H1 (cell line): Measurements from ENCODE around the gene R3HDM1. TPM values are rescaled to one million over a fixed set of nuclear protein-coding genes. Genes with fewer than 3 reads are reported as not detected.

Experiments used
- CTCF ChIA-PET: fragments of 300-600 bp; sonication (Branson Sonifier 250); formaldehyde crosslinking; loops from one replicate; lab custom pipeline; 2021; ENCODE audit not compliant: partially characterized antibody; lab: Charles Lee
- POLR2A ChIA-PET: fragments of 300-600 bp; sonication (Branson Sonifier 250); formaldehyde crosslinking; loops from one replicate; lab custom pipeline; 2021; ENCODE audit warnings: inconsistent platforms; ENCODE audit not compliant: partially characterized antibody; lab: Charles Lee
- DNase-seq, 2 experiments: peaks; one replicate each; pipeline versions ENCODE4 v3.0.0 to v3.0.0-alpha.2; 2010 to 2022; ENCODE audit warnings: low spot score in 2 of 2, low read depth in 1 of 2, mixed read lengths in 1 of 2
- FAIRE-seq: peaks from 2 replicates; lab custom pipeline; 2011; peaks lifted over from hg19 to GRCh38; lab: Jason Lieb, UNC
- H2AFZ ChIP-seq: 2 replicates; pipeline ENCODE4 v1.8.1; 2012; ENCODE audit warnings: low read length, inconsistent platforms
- H2AK5ac ChIP-seq: 2 replicates; pipeline ENCODE4 v1.6.1; 2013; ENCODE audit warnings: low read depth, low read length
- H2BK120ac ChIP-seq: replicated peaks from 2 replicates; pipeline ENCODE3; 2013; ENCODE audit warnings: low read depth, low read length, inconsistent platforms
- H2BK12ac ChIP-seq: 2 replicates; pipeline ENCODE4 v1.6.1; 2013; ENCODE audit warnings: low read depth, low read length
- H2BK15ac ChIP-seq: 2 replicates; pipeline ENCODE4 v1.6.1; 2013; ENCODE audit warnings: low read length
- H2BK20ac ChIP-seq: 2 replicates; pipeline ENCODE4 v1.6.1; 2013; ENCODE audit warnings: low read length
- H2BK5ac ChIP-seq: 2 replicates; pipeline ENCODE4 v1.6.1; 2013; ENCODE audit warnings: low read depth, low read length
- H3K14ac ChIP-seq: 2 replicates; pipeline ENCODE4 v1.6.1; 2013; ENCODE audit warnings: inconsistent platforms; ENCODE audit not compliant: insufficient read length
- H3K18ac ChIP-seq: 2 replicates; pipeline ENCODE4 v1.6.1; 2013; ENCODE audit warnings: low read length; ENCODE audit errors: extremely low read depth
- H3K23ac ChIP-seq: 2 replicates; pipeline ENCODE4 v1.6.1; 2013; ENCODE audit warnings: inconsistent platforms; ENCODE audit not compliant: insufficient read length
- H3K23me2 ChIP-seq: 2 replicates; pipeline ENCODE4 v1.6.1; 2013; ENCODE audit warnings: low read depth, low read length
- H3K27ac ChIP-seq: 2 replicates; pipeline ENCODE4 v1.6.1; 2011; ENCODE audit warnings: low read depth, low read length, inconsistent platforms
- H3K27me3 ChIP-seq, 4 experiments: replicated peaks in 1 of 4; 1 replicate in 1 of 4; 2 replicates in 3 of 4; pipeline versions ENCODE4 v1.6.1 to v1.8.1; 2011 to 2013; ENCODE audit warnings: low read length in 3 of 4, mild to moderate bottlenecking in 3 of 4, inconsistent platforms in 2 of 4, mixed read lengths in 2 of 4, moderate library complexity in 1 of 4; ENCODE audit not compliant: control insufficient read depth in 3 of 4, insufficient read depth in 3 of 4; ENCODE audit errors: extremely low read depth in 1 of 4
- H3K36me3 ChIP-seq, 4 experiments: 2 replicates each; pipeline versions ENCODE4 v1.6.1 to v1.8.1; 2011 to 2013; ENCODE audit warnings: mild to moderate bottlenecking in 4 of 4, low read length in 3 of 4, moderate library complexity in 2 of 4, control low read depth in 1 of 4, inconsistent platforms in 1 of 4; ENCODE audit not compliant: insufficient read depth in 4 of 4, control insufficient read depth in 2 of 4
- H3K4ac ChIP-seq: replicated peaks from 2 replicates; pipeline ENCODE3; 2013; ENCODE audit warnings: low read length, low read depth, mixed read lengths, inconsistent platforms; ENCODE audit not compliant: insufficient read length
- H3K4me1 ChIP-seq, 4 experiments: replicated peaks in 1 of 4; 1 replicate in 1 of 4; 2 replicates in 3 of 4; pipeline versions ENCODE4 v1.6.1 to v1.8.1; 2011 to 2013; ENCODE audit warnings: low read length in 3 of 4, inconsistent platforms in 2 of 4, mixed read lengths in 1 of 4; ENCODE audit not compliant: insufficient read depth in 4 of 4, control insufficient read depth in 3 of 4
- H3K4me2 ChIP-seq, 2 experiments: 2 replicates each; pipeline versions ENCODE4 v1.6.1 to v1.8.1; 2011 to 2013; ENCODE audit warnings: low read depth in 2 of 2, low read length in 2 of 2, control low read depth in 1 of 2, inconsistent platforms in 1 of 2, mild to moderate bottlenecking in 1 of 2; ENCODE audit not compliant: insufficient read depth in 1 of 2
- H3K4me3 ChIP-seq, 4 experiments: fragments of 200-600, 300-600 bp in 1 of 4; sonication (generic), shearing (Covaris generic), sonication (Bioruptor Twin) in 1 of 4; 2 replicates each; pipeline versions ENCODE4 v1.5.1 to v1.8.1; 2011 to 2016; ENCODE audit warnings: low read length in 4 of 4, low read depth in 3 of 4, control low read depth in 2 of 4, inconsistent platforms in 2 of 4, mild to moderate bottlenecking in 2 of 4, mixed read lengths in 1 of 4, moderate library complexity in 1 of 4; ENCODE audit not compliant: insufficient read depth in 2 of 4; ENCODE audit errors: extremely low read depth in 1 of 4
- H3K56ac ChIP-seq: replicated peaks from 2 replicates; pipeline ENCODE3; 2013; ENCODE audit warnings: low read depth, mild to moderate bottlenecking, mixed read lengths, low read length, inconsistent platforms; ENCODE audit not compliant: insufficient read length
- H3K79me1 ChIP-seq: 2 replicates; pipeline ENCODE4 v1.6.1; 2013; ENCODE audit warnings: low read depth, low read length, control low read depth
- H3K79me2 ChIP-seq, 2 experiments: 2 replicates each; pipeline versions ENCODE4 v1.6.1 to v1.8.1; 2012 to 2013; ENCODE audit warnings: low read length in 2 of 2, mild to moderate bottlenecking in 2 of 2, inconsistent platforms in 1 of 2; ENCODE audit not compliant: insufficient read depth in 2 of 2, control insufficient read depth in 1 of 2
- H3K9ac ChIP-seq, 4 experiments: replicated peaks in 1 of 4; 1 replicate in 1 of 4; 2 replicates in 3 of 4; pipeline versions ENCODE4 v1.6.1 to v1.8.1; 2011 to 2013; ENCODE audit warnings: low read depth in 3 of 4, low read length in 3 of 4, control low read depth in 2 of 4, mild to moderate bottlenecking in 2 of 4, moderate library complexity in 2 of 4, inconsistent platforms in 1 of 4; ENCODE audit errors: extremely low read depth in 1 of 4
- H3K9me3 ChIP-seq, 2 experiments: 2 replicates each; pipeline versions ENCODE4 v1.6.1 to v1.8.1; 2012 to 2013; ENCODE audit warnings: mild to moderate bottlenecking in 2 of 2, moderate library complexity in 2 of 2, control low read depth in 1 of 2, inconsistent platforms in 1 of 2, low read depth in 1 of 2, low read length in 1 of 2, mixed read lengths in 1 of 2; ENCODE audit not compliant: insufficient read depth in 2 of 2
- H4K20me1 ChIP-seq, 2 experiments: replicated peaks in 1 of 2; 2 replicates each; pipeline versions ENCODE3 to v1.8.1; 2011 to 2013; ENCODE audit warnings: inconsistent platforms in 2 of 2, low read length in 2 of 2, mild to moderate bottlenecking in 1 of 2; ENCODE audit not compliant: insufficient read depth in 2 of 2, control insufficient read depth in 1 of 2
- H4K5ac ChIP-seq: 2 replicates; pipeline ENCODE4 v1.6.1; 2013; ENCODE audit warnings: low read length, low read depth, mixed read lengths, inconsistent platforms; ENCODE audit not compliant: insufficient read length
- H4K8ac ChIP-seq: 2 replicates; pipeline ENCODE4 v1.8.0; 2013; ENCODE audit warnings: mild to moderate bottlenecking, moderate library complexity, low read length, inconsistent platforms; ENCODE audit not compliant: insufficient read depth; ENCODE audit errors: extremely low read depth
- H4K91ac ChIP-seq: replicated peaks from 2 replicates; pipeline ENCODE3; 2013; ENCODE audit warnings: low read length, mixed read lengths, inconsistent platforms; ENCODE audit not compliant: insufficient read length
- BCL11A ChIP-seq, 2 experiments: IDR thresholded peaks; one replicate each; pipeline ENCODE4 v1.6.1; 2011; ENCODE audit warnings: low read depth in 2 of 2, low read length in 2 of 2, mild to moderate bottlenecking in 2 of 2
- CHD1 ChIP-seq: IDR thresholded peaks from 2 replicates; pipeline ENCODE4 v1.6.1; 2012; ENCODE audit warnings: low read depth, low read length, improper control_type of control experiment
- GTF2F1 ChIP-seq: IDR thresholded peaks from 2 replicates; pipeline ENCODE4 v1.6.1; 2012; ENCODE audit warnings: low read depth, low read length, improper control_type of control experiment, borderline replicate concordance
- HDAC6 ChIP-seq: IDR thresholded peaks from one replicate; pipeline ENCODE4 v1.7.1; 2012; ENCODE audit warnings: low read depth, mild to moderate bottlenecking, inconsistent platforms, low read length, moderate library complexity
- JUN ChIP-seq: IDR thresholded peaks from 2 replicates; pipeline ENCODE4 v1.6.1; 2011; ENCODE audit warnings: low read depth, mild to moderate bottlenecking, improper control_type of control experiment, low read length
- JUND ChIP-seq: IDR thresholded peaks from 2 replicates; pipeline ENCODE4 v1.6.1; 2011; ENCODE audit warnings: mild to moderate bottlenecking, improper control_type of control experiment, low read length
- POU5F1 ChIP-seq: IDR thresholded peaks from 2 replicates; pipeline ENCODE4 v1.6.1; 2011; ENCODE audit warnings: low read depth, mild to moderate bottlenecking, low read length, moderate library complexity
- SP2 ChIP-seq: IDR thresholded peaks from 2 replicates; pipeline ENCODE4 v1.6.1; 2012; ENCODE audit warnings: mild to moderate bottlenecking, low read length, inconsistent platforms
- TBP ChIP-seq: IDR thresholded peaks from 2 replicates; pipeline ENCODE4 v1.6.1; 2011; ENCODE audit warnings: low read depth, low read length, improper control_type of control experiment
- polyA plus RNA-seq, 7 experiments: library from polyadenylated mRNA; depleted of rRNA in 3 of 7; stranded (reverse) in 5 of 7; unstranded in 2 of 7; fragments of >200 nt in 5 of 7; fragments of 200-250 nt in 2 of 7; gene quantifications; 1 replicate in 5 of 7; 2 replicates in 1 of 7; 4 replicates in 1 of 7; pipeline versions ENCODE4 v1.2.1 to v1.2.3, GENCODE V29; 2011 to 2013; ENCODE audit warnings: missing spikeins in 2 of 7, mixed read lengths in 2 of 7
- total RNA-seq: library from RNA; stranded (reverse); fragmentation: NEBNext Ultra II Directional; extraction: Animal tissue kit (Norgen Biotek cat#: 25700); gene quantifications from 2 replicates; pipeline ENCODE4 v1.2.1, GENCODE V29; 2021
- TF ChIP-seq, protein P1 (sequence below): IDR thresholded peaks from 2 replicates; pipeline ENCODE4 v1.6.1; 2012; ENCODE audit warnings: inconsistent platforms

R3HDM1 gene
- total and polyA plus RNA-seq, 2 of the 8 experiments (the other 6 are each of a cell fraction or from before 2014, with no cell fraction given), result 77.7 to 120 TPM

DNA sequence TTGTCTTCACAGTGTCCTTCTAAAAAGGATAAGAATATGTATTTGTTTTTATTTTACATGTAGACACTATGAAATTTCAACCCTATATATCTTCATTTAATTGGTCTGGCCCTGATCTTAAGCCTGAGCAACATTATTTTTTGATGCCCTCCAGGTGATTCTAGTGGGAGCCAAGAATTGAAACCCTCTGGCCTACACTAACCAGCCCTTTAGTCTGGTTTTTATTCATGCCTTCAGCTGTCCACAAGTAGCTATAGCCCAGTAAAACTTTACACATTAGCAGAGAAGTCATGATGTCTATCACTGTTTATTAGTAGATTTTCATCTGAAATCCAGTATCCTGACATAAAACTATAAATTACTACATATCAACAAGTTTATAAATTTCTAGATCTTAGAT is 157.7 kb downstream of the R3HDM1 start:
- Histone ChIP-seq H3K23ac (no peak overlapping the region), H2AK5ac (no peak overlapping the region), H4K91ac (no peak overlapping the region), H2BK5ac (no peak overlapping the region), H2BK12ac (no peak overlapping the region), H3K18ac (no peak overlapping the region), H3K36me3 (peaks cover 0 to 6% (median 0%) of the 10 kb centered on the region in 4 experiments; a peak in 3 of 8 replicates), H4K5ac (no peak overlapping the region), H3K9ac (no peak overlapping the region), H3K27ac (no peak overlapping the region), H3K4me3 (no peak overlapping the region), H2BK120ac (no peak overlapping the region), H2BK15ac (no peak overlapping the region), H3K27me3 (no peaks in the 10 kb centered on the region), H3K9me3 (no peaks in the 10 kb centered on the region), H2AFZ (no peak overlapping the region), H3K14ac (no peak overlapping the region), H3K79me1 (no peaks in the 10 kb centered on the region), H3K79me2 (no peaks in the 10 kb centered on the region), H4K20me1 (peaks cover 0 to 2% of the 10 kb centered on the region in 2 experiments), H3K4ac (no peak overlapping the region), H3K4me1 (no peaks in the 10 kb centered on the region), H4K8ac (no peak overlapping the region), H2BK20ac (no peak overlapping the region), H3K56ac (no peak overlapping the region), H3K23me2 (no peaks in the 10 kb centered on the region), H3K4me2 (no peak overlapping the region)
- DNase-seq (no peak), FAIRE-seq (no peak)
- ChIA-PET POLR2A (no interaction called here), CTCF (interaction anchor here (4.6 kb wide), 1 partner anchor 21 kb away, joined by 28 read pairs; no protein-coding TSS in a partner anchor)
- TF ChIP-seq GTF2F1 (no peak), JUN (no peak), POU5F1 (no peak), HDAC6 (no peak), BCL11A (IDR thresholded peaks at IDR 0.05; ENCODE audit: low read depth in 2 of 2, low read length in 2 of 2) (no peak), TBP (no peak), SP2 (no peak), JUND (no peak), CHD1 (no peak)
- TF ChIP-seq, protein P1, sequence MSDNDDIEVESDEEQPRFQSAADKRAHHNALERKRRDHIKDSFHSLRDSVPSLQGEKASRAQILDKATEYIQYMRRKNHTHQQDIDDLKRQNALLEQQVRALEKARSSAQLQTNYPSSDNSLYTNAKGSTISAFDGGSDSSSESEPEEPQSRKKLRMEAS, result no peak
